ENCODE results near the gene CRYBA1. TPM values are rescaled to one million over a fixed set of nuclear protein-coding genes. Genes with fewer than 3 reads are reported as not detected.
A peak's percentile ranks its signal among the peaks of the same experiment; 100 is the strongest.
"Not testable (repeated sequence)": the region's sequence is repeated elsewhere in the genome, so short reads cannot be mapped to it uniquely, and the experiment has no call there.

Gene CRYBA1
- total RNA-seq, 4 donors from 2014 or later = not detected

DNA sequence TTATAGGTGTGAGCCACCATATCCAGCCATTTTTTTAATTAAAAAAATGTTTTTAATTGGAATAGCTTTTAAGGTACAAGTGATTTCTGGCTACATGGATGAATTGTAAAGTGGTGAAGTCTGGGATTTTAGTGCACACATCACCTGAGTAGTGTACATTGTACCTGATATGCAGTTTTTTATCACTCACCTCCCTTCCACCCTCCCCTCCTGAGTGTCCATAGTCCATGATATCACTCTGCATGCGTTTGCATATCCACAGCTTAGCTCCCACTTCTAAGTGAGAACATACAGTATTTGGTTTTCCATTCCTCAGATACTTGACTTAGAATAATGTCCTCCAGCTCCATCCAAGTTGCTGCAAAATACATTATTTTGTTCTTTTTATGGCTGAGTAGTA is 13.4 kb upstream of the CRYBA1 start:
- intact Hi-C loops (cut with DNase I; ENCODE audit: low total_unique reads) = no loop called here
- DNase-seq (ENCODE audit: low spot score in 2 of 2) = no peak

DNA sequence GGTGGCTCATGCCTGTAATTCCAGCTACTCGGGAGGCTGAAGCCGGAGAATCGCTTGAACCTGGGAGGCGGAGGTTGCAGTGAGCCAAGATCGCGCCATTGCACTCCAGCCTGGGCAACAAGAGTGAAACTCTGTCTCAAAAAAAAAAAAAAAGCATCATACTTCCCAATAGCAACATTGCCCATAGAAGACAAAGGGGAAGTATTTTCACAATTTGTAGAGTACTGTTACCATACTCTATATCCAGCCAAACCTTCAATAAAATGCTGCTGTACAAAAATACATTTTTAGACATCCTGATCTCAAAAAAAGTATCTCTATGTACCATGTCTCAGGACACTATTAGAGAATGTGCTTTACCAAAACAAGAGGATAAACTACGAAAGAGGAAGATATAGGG is 11.7 kb upstream of the CRYBA1 start:
- intact Hi-C loops (cut with DNase I; ENCODE audit: low total_unique reads) = not testable (repeated sequence)
- 91% methylated on average over 6 of the region's 7 CpGs for WGBS, 2 donors

More for the DNA sequence above, 13.4 kb upstream of the CRYBA1 start:
- TF ChIP-seq, protein P1, sequence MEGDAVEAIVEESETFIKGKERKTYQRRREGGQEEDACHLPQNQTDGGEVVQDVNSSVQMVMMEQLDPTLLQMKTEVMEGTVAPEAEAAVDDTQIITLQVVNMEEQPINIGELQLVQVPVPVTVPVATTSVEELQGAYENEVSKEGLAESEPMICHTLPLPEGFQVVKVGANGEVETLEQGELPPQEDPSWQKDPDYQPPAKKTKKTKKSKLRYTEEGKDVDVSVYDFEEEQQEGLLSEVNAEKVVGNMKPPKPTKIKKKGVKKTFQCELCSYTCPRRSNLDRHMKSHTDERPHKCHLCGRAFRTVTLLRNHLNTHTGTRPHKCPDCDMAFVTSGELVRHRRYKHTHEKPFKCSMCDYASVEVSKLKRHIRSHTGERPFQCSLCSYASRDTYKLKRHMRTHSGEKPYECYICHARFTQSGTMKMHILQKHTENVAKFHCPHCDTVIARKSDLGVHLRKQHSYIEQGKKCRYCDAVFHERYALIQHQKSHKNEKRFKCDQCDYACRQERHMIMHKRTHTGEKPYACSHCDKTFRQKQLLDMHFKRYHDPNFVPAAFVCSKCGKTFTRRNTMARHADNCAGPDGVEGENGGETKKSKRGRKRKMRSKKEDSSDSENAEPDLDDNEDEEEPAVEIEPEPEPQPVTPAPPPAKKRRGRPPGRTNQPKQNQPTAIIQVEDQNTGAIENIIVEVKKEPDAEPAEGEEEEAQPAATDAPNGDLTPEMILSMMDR (IDR thresholded peaks at IDR 0.05) = no peak
- TF ChIP-seq POLR2A (IDR thresholded peaks at IDR 0.05) = no peak
- no peak overlapping the region for H3K4me3 ChIP-seq (ENCODE audit: low read depth, poor library complexity, severe bottlenecking)
- WGBS, 2 donors = 76 to 91% methylated on average over 1 of the region's 1 CpG

GRCh38 chr17:29235904-29236303 is 10.8 kb upstream of the CRYBA1 start:
- intact Hi-C loops (cut with DNase I; ENCODE audit: low total_unique reads) = no loop called here
- no peak overlapping the region for H3K4me3 ChIP-seq (ENCODE audit: low read depth, poor library complexity, severe bottlenecking)
- TF ChIP-seq, protein P1 (IDR thresholded peaks at IDR 0.05) = no peak
- no peak for TF ChIP-seq POLR2A (IDR thresholded peaks at IDR 0.05)

More for the DNA sequence above, 11.7 kb upstream of the CRYBA1 start:
- DNase-seq (ENCODE audit: low spot score in 2 of 2); H3K4me3 ChIP-seq (ENCODE audit: low read depth, poor library complexity, severe bottlenecking): not testable (repeated sequence)

DNA sequence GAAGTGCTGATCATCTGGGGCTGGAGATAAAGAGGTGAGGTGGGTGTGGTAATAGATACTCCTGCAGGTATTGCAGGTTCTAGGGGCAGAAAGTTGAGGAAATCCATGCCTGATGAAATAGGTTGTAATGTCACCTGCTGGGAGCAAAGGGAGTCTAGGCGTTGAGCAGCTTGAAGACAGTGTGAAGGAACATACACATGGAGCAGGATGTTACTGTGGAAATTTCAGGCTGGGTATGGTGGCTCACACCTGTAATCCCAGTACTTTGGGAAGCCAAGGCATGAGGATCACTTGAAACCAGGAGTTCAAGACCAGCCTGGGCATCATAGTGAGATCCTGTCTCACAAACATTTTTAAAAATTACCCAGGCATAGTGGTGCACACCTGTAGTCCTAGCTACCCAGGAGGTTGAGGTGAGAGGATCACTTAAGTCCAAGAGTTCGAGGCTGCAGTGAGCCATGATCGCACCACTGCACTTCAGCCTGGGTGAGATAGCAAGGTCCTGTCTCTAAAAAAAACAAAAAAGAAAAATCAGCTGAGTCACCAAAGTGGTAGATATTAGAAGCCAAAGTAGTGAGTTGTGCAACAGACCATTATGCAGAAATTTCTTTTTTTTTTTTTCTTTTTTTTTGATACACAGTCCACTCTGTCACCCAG is 9.1 kb upstream of the CRYBA1 start:
- WGBS, 2 donors = 79 to 90% methylated on average over 3 of the region's 3 CpGs
- H3K4me3 ChIP-seq (ENCODE audit: low read depth, poor library complexity, severe bottlenecking) = no peak overlapping the region
- no peak for TF ChIP-seq POLR2A (IDR thresholded peaks at IDR 0.05)
- TF ChIP-seq, protein P1 (IDR thresholded peaks at IDR 0.05) = no peak
- intact Hi-C loops (cut with DNase I; ENCODE audit: low total_unique reads) = no loop called here
- no peak for DNase-seq (ENCODE audit: low spot score in 2 of 2)

More at GRCh38 chr17:29235904-29236303, 10.8 kb upstream of the CRYBA1 start:
- WGBS, 2 donors = 97 to 98% methylated on average over 3 of the region's 3 CpGs
- no peak for DNase-seq (ENCODE audit: low spot score in 2 of 2)

DNA sequence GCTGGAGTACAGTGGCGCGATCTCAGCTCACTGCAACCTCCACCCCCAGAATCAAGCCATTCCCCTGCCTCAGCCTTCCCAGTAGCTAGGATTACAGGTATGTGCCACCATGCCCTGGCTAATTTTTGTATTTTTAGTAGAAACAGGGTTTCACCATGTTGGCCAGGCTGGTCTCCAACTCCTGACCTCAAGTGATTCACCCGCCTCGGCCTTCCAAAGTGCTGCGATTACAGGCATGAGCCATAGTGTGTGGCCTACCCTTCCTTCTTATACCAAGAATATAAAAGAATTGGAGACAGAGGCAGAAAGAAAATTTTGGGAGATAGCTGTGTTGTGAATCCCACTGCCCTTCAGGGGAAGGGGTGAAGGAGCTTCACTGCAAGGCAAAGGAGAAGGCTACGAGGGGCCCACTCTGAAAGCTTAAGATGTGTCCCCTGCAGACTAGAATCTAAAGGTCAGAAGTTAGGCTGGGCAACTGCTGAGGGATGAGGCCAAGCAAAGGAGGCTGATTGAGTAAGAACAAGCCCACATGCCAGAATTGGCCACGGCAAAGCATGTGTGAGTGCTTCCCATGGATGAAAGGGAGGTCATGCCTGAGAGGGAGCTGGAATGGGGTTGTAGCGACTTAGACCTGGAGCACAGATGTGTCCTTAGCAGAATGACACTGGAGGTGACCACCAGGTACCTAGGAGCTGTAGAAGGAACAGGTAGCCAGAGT is 8.4 kb upstream of the CRYBA1 start:
- DNase-seq (ENCODE audit: low spot score in 2 of 2) = peak in 1 of 2 donors; percentile 24
- TF ChIP-seq, protein P1 (IDR thresholded peaks at IDR 0.05) = no peak
- TF ChIP-seq POLR2A (IDR thresholded peaks at IDR 0.05) = no peak
- no peak overlapping the region for H3K4me3 ChIP-seq (ENCODE audit: low read depth, poor library complexity, severe bottlenecking)
- 80 to 82% methylated on average over 8 of the region's 8 CpGs for WGBS, 2 donors
- intact Hi-C loops (cut with DNase I; ENCODE audit: low total_unique reads) = no loop called here

- H3K4me3 ChIP-seq (ENCODE audit: low read depth, poor library complexity, severe bottlenecking) = no peak overlapping the region
- intact Hi-C loops (cut with DNase I; ENCODE audit: low total_unique reads) = no loop called here
- DNase-seq (ENCODE audit: low spot score in 2 of 2) = no peak
- 48 to 69% methylated on average over 2 of the region's 2 CpGs for WGBS, 2 donors
- TF ChIP-seq POLR2A (IDR thresholded peaks at IDR 0.05) = no peak
- TF ChIP-seq, protein P1 (IDR thresholded peaks at IDR 0.05) = no peak
Measured at GRCh38 chr17:29240477-29240876, 6.2 kb upstream of the CRYBA1 start.

Measured in lower leg skin (tissue), 4 donors.